ENCODE data around the gene MPC1.
"Not testable (repeated sequence)": the region's sequence is repeated elsewhere in the genome, so short reads cannot be mapped to it uniquely, and the experiment has no call there.

MPC1 gene

GRCh38 chr6:166379103-166379586 lies 3.6 kb downstream of the MPC1 start:
- DNase-seq: no peak

- no peak for DNase-seq
Measured at GRCh38 chr6:166377721-166378120, 5.0 kb downstream of the MPC1 start.

GRCh38 chr6:166375013-166375412 lies 7.7 kb downstream of the MPC1 start:
- DNase-seq: no peak

- DNase-seq: no peak
Measured at GRCh38 chr6:166370489-166370888, 12.3 kb downstream of the MPC1 start.

GRCh38 chr6:166369782-166370181 lies 13.0 kb downstream of the MPC1 start:
- no peak for DNase-seq

GRCh38 chr6:166366921-166367320 lies 15.8 kb downstream of the MPC1 start:
- DNase-seq: no peak

- no peak for DNase-seq
Measured at GRCh38 chr6:166365806-166366205, 16.9 kb downstream of the MPC1 start.

GRCh38 chr6:166365221-166365620 lies 17.5 kb downstream of the MPC1 start:
- no peak for DNase-seq

GRCh38 chr6:166364456-166364855 lies 18.3 kb downstream of the MPC1 start:
- no peak for DNase-seq

GRCh38 chr6:166362427-166362826 lies 20.3 kb downstream of the MPC1 start:
- not testable (repeated sequence) for DNase-seq

GRCh38 chr6:166361077-166361429 lies 21.7 kb downstream of the MPC1 start:
- no peak for DNase-seq

GRCh38 chr6:166360243-166361076 lies 22.3 kb downstream of the MPC1 start:
- DNase-seq: no peak

GRCh38 chr6:166355552-166355951 lies 27.2 kb downstream of the MPC1 start:
- no peak for DNase-seq

- DNase-seq: no peak
Measured at GRCh38 chr6:166354965-166355364, 27.8 kb downstream of the MPC1 start.

- DNase-seq: no peak
Measured at GRCh38 chr6:166354143-166354542, 28.6 kb downstream of the MPC1 start.

GRCh38 chr6:166353507-166353906 lies 29.2 kb downstream of the MPC1 start:
- DNase-seq: no peak

- no peak for DNase-seq
Measured at GRCh38 chr6:166352923-166353322, 29.8 kb downstream of the MPC1 start.

- no peak for DNase-seq
Measured at GRCh38 chr6:166351715-166352285, 30.9 kb downstream of the MPC1 start.

- DNase-seq: no peak
Measured at GRCh38 chr6:166348305-166348949, 34.3 kb downstream of the MPC1 start.

- no peak for DNase-seq
Measured at GRCh38 chr6:166346965-166347364, 35.8 kb downstream of the MPC1 start.

- DNase-seq: no peak
Measured at GRCh38 chr6:166346449-166346848, 36.3 kb downstream of the MPC1 start.

GRCh38 chr6:166345672-166346071 lies 37.1 kb downstream of the MPC1 start:
- not testable (repeated sequence) for DNase-seq

GRCh38 chr6:166344921-166345320 lies 37.8 kb downstream of the MPC1 start:
- DNase-seq: not testable (repeated sequence)

- DNase-seq: no peak
Measured at GRCh38 chr6:166344240-166344639, 38.5 kb downstream of the MPC1 start.

All from activated T-cell treated with anti-CD3 and anti-CD28 coated beads, Interleukin-2, amount 50 U/mL, for 1 hour (primary cell).